GM21717 (cell line): ENCODE data around the gene KCNK1.
"Not testable (repeated sequence)": the region's sequence is repeated elsewhere in the genome, so short reads cannot be mapped to it uniquely, and the experiment has no call there.

Experiments used
- ATAC-seq: cut with Tn5 transposase; IDR thresholded peaks from one replicate; pipeline ENCODE4 v1.9.1; 2021; ENCODE audit warnings: mild to moderate bottlenecking, moderate library complexity; ENCODE audit not compliant: unreplicated experiment

KCNK1 gene

DNA sequence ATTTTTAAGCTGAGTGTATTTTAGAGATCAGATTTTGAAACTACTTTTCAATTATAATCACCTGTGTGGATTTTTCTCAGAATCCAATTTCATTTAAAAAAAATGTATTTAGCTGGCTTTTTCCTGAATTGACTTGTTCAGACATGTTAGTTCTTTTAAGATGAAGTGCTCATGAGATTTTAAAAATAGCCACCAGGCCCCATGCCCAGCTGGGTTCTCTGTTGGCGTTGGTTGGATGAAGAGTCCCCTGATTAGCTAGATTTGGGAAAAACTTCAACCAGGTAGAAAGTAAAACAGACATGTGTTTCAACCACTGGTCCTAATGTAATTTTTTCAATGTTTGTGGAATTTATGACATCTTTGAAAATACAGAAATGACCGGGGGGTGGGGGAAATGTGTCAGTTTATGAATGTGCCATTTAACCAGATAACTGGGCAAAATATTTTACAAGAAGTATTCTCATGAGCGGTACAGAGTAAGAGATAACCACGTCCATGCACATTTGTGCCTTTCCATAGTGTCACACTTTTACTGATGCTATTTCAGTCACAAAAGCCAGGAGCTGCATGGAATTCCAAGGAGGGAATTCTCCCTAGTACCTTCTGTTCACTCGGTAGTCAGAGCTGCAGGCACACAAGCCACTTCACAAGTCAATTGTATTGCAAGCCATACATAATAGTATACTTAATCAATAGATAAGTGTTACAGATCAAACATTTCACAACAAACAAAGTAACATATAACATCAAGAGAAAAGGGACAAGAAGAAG, 51.1 kb downstream of the KCNK1 start:
- no peak for ATAC-seq

DNA sequence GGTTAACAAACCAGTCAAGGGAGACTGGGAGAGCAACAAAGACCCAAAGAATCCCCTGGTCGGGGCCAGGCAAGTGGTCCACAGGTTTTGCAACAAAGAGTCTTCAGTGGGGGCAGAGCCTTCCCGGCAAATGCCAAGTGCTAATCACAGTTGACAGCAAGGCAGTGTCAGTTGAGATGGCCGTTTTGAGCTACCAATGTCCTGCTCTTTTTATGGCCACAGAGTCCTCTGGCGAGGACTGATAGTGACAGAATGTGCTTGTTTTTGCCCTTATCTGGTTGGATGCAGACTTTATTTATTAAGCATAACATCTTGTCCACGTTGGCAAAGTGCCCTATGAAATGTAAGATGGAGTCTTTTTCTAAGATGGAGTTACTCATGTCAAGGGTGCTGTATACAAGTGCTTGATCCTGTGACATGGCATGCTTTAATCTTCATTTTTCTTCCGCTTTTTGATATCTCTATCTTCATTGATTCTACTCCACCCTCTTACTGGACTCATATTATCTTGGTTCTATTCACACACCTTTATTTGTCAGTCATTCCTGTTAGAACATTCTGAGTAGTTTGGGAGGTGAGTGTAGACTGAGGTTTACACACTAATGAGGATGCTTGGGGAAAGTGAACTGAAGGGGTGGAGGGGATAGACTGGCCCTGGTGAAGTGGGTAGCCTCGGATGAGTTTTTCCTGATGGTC, 51.8 kb downstream of the KCNK1 start:
- no peak for ATAC-seq

DNA sequence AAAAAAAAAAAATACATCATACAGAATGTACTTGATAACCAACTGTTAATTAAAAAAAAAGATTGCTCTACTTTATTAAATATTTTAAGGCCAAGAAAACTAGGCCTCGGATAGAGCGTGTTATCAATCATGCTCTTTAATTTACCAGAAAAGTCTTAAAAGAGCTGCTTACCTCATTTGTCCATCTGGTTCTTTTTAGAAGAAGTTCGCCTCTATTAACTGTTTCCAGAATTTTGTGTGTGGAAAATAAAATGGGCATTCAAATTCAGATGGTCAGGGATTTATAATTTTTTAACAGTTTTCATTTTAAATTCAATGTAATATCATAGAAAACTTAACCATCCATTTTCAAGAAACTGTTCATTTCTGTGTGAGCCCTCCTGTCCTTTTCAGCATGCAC, 53.8 kb downstream of the KCNK1 start:
- no peak for ATAC-seq

DNA sequence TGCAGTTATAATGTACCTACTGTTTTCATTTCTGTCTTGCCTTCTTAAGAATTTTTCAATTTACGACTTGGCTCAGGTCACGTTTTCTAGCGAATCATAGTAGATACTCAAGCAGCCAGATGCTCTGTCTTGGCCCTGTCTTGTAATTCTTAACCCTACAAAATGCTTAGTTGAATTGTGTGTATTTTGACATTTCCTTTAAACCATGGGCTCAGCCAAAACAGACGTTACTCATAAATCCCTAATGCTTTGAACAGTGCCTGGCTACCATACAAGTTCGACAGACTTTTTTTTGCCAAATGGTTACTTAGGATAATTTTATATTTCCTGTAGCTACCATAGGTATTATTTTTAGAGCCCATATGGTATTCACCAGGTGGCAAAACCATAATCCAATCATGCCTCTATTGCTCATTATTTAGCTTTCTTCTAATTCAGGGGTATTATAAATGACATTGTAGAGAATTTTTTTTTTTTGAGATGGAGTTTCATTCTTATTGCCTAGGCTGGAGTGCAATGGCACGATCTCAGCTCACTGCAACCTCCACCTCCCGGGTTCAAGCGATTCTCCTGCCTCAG, 54.3 kb downstream of the KCNK1 start:
- ATAC-seq: no peak

DNA sequence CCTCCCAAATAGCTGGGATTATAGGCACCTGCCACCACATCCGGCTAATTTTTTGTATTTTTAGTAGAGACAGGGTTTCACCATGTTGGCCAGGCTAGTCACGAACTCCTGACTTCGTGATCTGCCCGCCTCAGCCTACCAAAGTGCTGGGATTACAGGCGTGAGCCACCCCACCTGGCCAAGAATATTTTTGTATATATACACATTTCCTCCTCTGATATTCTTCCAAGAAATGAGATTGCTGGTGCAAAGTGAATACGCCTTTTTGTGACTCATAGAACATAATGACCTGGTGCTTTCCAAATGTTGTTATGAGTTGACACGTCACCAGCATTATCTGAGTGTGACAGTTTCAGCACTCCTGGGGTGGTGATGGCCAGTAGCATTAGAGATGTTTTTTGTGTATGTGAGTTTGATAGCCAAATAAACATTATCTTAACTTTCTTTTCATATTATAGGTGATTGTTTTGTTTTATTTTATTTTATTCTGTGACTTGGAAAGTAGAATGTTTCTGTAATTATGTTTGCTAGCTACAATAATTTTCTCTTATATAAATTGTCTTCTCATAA, 54.9 kb downstream of the KCNK1 start:
- ATAC-seq: peak; percentile 84

DNA sequence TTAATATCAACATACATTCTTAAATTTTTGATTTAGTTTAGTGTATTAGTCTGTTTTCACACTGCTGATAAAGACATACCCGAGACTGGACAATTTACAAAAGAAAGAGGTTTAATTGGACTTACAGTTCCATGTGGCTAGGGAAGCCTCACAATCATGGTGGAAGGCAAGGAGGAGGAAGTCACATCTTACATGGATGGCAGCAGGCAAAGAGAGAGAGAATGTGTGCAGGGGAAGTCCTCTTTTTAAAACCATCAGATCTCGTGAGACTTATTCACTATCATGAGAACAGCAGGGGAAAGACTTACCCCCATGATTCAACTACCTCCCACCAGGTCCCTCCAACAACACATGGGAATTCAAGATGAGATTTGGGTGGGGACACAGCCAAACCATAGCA, 56.5 kb downstream of the KCNK1 start:
- ATAC-seq: not testable (repeated sequence)

DNA sequence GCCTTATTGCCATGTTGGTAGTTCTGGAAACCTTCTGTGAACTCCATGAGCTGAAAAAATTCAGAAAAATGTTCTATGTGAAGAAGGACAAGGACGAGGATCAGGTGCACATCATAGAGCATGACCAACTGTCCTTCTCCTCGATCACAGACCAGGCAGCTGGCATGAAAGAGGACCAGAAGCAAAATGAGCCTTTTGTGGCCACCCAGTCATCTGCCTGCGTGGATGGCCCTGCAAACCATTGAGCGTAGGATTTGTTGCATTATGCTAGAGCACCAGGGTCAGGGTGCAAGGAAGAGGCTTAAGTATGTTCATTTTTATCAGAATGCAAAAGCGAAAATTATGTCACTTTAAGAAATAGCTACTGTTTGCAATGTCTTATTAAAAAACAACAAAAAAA, 57.4 kb downstream of the KCNK1 start:
- ATAC-seq: no peak

DNA sequence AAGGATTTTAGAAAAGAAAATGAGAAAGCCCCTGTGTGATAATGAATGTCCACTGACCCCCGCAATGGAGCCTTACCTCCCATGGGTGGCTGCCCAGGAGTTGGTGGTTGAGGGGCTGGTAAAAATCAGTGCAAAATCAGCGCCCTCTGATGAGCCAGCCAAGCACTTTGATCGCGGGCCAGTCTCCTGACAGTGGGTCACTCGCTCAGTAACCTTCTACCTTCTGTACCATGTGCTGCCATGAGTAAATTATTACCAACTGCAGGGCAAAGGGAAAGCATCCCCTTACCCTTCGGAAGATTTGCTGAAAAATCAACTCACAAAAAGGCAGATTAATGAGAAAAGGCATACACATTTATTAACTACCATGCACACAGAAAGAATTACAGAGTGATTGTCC, 58.8 kb downstream of the KCNK1 start:
- ATAC-seq: no peak

DNA sequence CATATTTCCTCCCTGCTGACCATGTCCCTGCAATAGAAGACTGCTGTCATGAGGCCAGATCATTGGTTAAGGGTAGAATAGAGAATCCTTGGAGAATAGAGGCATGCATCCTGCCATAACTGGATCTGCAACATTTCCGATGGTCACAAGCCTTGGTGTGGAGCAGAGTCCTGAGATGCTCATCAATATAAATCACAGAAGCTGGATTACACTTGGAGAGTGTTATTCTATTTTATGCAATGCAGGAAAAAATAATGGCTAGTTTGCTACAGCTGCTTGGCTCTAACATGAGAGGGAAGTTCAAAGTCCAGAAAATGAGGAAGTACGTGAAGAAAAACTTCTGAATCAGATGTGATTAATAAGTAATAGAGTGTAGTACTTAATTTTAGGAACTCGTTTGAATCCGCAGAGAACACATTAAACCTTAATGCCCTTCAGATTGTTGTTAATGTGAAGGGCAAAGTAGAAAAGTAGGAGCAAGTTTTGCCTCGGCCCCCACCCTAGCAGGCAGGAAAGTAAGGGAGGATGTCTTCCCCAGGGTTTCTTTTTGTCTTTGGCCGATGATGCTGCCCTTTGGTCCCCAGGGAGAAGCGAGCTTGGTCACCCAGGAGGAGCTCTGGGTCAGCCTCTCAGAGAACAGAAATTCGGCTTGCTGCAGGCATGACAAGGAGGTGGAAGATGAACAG, 59.5 kb downstream of the KCNK1 start:
- peak; percentile 35 for ATAC-seq

DNA sequence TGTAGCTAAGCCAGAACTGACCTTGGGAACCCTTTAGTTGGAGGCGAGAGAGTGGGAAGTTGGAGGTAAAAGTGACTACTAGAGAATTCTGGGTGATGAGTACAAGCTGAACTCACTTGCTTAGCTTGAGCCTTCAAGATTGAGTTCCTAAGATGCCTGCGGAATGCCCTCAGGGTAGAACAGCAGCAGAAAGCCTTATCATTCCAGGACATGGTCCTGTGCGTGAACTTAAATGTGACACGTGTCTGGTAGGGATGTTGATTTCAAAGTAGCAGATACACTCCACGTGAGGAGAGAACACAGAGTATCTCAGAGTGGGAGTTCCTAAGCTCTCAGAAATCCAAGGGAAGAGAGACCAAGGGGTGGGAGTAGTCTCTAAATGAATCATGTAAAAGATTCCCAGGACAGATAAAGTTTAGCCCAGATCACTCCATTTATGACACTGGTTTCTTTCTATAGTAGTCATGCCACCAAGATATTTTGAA, 60.1 kb downstream of the KCNK1 start:
- no peak for ATAC-seq

DNA sequence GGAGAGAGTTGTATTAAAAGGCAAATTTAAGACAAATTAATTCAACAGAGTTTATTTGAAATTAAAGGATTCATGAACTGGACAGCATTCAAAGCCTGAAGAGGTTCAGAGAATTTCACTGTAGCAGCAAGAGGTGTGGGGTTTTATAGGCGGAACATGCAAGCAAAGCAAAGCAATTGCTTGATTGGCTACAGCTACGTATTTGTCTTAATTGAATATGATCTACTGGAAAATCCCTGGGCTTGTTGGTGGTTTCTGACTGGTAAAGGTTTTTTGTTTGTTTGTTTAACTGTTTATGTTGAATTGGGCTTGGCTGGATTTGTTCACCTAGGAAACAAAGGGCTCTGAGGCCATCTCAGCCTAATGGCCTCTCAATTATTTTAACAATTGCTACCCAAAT, 61.5 kb downstream of the KCNK1 start:
- no peak for ATAC-seq

DNA sequence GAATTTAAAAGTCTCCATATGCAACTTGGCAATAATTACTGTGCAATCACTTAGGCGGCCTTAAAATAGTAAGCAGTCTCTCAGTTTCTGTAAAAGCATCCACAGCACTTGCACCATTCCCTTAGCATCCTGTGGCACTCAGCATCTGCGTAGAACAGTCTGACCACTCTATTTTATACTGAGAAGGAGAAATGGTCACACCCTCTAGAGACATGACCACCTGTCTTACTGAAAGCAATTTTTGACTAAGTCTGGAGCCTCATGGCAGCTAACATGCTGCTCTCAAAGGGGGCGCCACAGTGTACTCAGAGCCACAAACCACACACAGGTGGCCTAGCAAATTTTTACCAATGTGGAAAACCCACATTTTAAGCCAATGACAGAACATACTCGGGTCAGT, 62.0 kb downstream of the KCNK1 start:
- ATAC-seq: peak; percentile 83

DNA sequence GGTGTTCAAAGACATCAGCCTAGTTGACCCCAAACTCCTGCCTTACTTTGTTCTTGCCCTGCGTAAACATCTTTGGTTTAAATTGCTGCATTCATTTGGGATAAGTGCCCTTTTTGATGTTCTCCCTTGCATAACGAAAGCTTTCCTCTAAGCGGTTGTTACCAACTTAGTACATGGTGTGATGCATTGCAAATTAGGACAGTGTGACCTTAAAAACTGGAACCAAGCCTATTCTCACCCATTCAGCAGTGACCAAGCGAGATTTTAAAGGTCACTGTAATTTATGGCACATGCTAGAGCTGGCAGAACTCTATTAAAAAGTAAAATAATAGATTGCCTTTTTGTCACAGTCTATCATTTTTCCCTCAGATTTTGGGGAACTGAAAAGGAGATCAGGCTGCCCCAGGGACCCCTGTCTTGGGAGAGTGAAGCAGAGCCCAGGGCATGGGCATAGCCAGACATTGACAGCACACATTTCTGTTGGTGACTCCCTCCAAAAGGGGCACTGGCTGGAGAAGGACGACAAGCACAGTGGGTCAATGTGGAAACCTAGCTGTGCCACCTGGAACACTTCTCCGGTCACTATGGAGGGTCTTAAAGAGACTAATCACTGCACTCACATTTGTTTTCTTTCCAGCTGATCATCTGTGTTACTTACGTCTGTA, 63.9 kb downstream of the KCNK1 start:
- no peak for ATAC-seq

DNA sequence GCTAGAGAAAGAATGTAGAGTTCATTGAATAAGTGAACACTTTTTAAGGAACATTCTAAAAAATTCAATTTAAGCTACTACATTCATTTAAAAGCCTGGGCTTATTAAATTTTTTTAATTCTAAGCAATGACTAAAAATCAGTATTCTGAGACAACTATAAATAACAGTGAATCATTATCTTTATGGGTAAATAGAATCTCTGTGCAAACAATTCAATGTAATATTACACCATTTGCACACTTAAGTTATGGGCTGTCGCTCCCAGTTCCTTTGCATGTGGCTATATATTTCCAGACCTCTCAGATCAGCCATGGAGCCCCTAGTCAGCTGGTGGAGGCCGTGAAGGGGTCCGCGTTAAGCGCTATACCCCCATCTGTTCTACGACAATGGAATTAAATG, 65.1 kb downstream of the KCNK1 start:
- no peak for ATAC-seq

DNA sequence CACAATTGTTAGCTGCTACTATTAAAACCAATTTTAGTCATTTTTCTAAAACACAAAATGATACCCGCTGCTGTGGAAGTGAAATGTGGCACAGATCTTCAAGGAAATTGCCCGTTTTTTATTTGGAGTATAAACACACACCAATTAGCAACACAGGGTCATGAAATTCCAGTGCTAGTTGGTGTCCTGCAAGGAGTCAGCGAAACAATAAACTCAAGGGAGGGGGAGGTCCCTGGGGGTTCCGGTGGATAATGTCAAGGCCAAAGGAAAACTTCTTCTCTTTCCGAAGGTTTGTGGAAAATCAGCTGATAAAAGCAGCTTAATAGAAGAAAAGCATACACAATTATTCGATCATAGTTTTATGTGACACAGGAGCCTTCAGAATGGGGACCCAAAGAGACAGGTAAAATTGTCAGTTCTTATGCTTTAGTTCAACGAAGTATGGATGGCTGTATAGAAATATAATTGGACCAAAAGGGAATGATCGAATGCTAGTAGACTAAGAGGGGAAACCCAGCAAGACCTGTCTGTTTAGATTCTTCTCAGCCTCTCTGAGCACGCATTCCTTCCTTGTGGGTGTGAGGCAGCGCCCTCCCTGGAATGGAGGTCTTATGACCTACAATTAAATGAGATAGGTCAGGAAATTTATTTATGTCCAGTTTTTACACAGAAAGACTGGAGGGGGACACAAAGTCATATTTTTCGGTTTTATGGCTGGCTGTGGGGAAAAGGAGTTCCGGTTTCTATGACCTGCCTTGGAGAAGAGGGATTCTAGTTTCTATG, 65.9 kb downstream of the KCNK1 start:
- no peak for ATAC-seq

DNA sequence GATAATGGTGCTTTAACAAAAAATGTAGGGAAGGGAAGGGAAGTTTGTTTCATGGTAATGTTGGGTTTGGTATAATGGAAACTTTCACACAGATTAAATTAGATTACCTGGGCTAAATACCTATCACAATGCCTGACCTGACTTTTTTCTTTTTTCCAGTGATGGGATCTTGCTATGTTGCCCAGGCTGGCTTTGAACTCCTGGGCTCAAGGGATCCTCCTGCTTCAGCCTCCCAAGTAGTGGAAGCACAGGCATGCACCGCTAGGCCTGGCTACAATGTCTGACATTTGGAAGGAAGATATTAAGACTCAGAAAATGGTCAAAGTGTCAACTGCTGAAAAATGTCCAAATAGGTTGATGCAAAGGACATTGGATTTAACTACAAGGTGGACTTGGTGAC, 67.4 kb downstream of the KCNK1 start:
- no peak for ATAC-seq

DNA sequence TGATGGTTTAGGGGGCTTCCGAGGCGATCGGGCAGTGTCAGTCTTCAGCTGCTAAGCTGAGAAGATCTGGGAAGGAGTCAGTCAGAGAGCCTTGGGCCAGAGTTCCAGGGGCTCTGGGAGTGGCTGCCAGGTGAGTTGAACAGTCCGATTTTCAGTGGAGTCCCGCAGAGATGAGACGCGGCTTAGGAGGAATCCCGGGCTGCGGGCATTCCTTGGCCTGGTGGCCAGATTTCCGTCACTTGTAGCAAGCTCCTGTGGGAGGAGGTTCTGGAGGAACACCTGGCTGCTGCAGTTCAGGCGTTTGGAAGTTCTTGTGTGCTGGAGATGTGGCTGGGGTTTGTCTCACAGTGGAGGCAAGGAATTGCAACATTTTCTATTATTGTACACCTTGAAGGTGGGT, 72.7 kb downstream of the KCNK1 start:
- ATAC-seq: not testable (repeated sequence)

DNA sequence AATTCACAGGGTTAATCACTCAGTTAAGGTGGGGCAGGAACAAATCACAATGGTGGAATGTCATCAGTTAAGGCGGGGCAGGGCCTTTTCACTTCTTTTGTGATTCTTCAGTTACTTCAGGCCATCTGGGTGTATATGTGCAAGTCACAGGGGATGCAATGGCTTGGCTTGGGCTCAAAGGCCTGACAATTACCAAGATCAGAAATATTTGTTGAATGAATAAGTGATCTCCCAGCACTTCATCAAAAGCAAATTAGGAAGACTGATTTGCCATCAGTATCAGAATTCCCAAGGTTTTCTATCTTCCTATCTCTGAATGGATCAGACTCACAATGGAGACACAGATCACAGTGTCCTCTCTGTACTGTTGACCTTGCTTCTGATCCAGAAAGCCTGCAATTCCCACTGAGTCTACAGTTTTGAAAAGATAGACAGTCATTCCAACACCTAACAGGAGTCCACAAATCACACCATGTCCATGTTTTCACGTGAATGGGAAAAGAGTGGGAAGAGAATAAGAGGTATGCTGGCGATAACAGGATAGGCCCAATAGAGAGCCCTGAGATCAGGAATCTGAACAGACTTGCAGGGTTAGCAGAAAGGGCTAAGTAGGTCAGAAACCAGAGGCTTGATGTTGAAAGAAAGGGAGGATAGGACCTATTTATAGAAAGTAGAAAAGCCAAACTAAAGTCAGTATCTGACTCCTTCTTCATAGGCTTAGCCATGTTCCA, 75.3 kb downstream of the KCNK1 start:
- ATAC-seq: no peak

DNA sequence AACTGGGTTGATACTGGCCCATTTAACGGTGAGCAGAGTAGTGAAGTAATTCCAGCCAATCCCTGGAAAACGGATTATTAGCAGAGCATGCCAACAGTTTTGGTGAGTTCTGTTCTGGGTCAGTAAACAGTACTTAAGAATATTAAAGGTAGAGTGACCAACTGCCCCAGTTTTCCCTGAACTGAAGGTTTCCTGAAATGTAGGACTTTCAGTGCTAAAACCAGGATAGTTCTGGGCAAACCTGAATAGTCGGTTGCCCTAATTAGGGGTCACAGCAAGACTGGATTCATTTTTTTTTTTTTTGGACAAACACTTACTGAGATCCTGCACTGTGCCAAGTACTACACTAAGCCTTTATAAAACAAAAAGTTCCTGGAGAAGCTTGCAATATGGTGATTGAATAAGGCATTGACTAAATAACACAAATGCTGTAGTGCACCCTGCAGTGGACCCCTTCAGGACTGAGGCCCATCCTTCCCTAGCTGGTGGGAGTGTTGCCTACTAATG, 75.9 kb downstream of the KCNK1 start:
- ATAC-seq: no peak
